Measurements from ENCODE around the gene CORO1C.

Gene CORO1C

GRCh38 chr12:108655812-108656175 lies 75.5 kb downstream of the CORO1C start:
- in situ Hi-C loops (cut with MboI; ENCODE audit: low sequenced_read_pairs) = loop anchor here (25.0 kb wide), 2 partner anchors 307 to 432 kb away; partner anchors contain the start of genes ALKBH2 and UNG

GRCh38 chr12:108654622-108655021 lies 76.7 kb downstream of the CORO1C start:
- in situ Hi-C loops (cut with MboI; ENCODE audit: low sequenced_read_pairs) = loop anchor here (25.0 kb wide), 2 partner anchors 308 to 433 kb away; partner anchors contain the start of genes ALKBH2 and UNG

- in situ Hi-C loops (cut with MboI; ENCODE audit: low sequenced_read_pairs) = loop anchor here (25.0 kb wide), 2 partner anchors 308 to 433 kb away; partner anchors contain the start of genes ALKBH2 and UNG
Observed at GRCh38 chr12:108653922-108654321, 77.4 kb downstream of the CORO1C start.

- in situ Hi-C loops (cut with MboI; ENCODE audit: low sequenced_read_pairs) = loop anchor here (25.0 kb wide), 2 partner anchors 309 to 434 kb away; partner anchors contain the start of genes ALKBH2 and UNG
Observed at GRCh38 chr12:108653082-108653516, 78.2 kb downstream of the CORO1C start.

GRCh38 chr12:108650083-108650482 lies 81.2 kb downstream of the CORO1C start:
- in situ Hi-C loops (cut with MboI; ENCODE audit: low sequenced_read_pairs) = loop anchor here (25.0 kb wide), 2 partner anchors 312 to 437 kb away; partner anchors contain the start of genes ALKBH2 and UNG

- in situ Hi-C loops (cut with MboI; ENCODE audit: low sequenced_read_pairs) = loop anchor here (25.0 kb wide), 2 partner anchors 313 to 438 kb away; partner anchors contain the start of genes ALKBH2 and UNG
Observed at GRCh38 chr12:108649669-108650068, 81.6 kb downstream of the CORO1C start.

- in situ Hi-C loops (cut with MboI; ENCODE audit: low sequenced_read_pairs) = no loop called here
Observed at GRCh38 chr12:108649126-108649525, 82.2 kb downstream of the CORO1C start.

- in situ Hi-C loops (cut with MboI; ENCODE audit: low sequenced_read_pairs) = no loop called here
Observed at GRCh38 chr12:108648371-108648770, 82.9 kb downstream of the CORO1C start.

- in situ Hi-C loops (cut with MboI; ENCODE audit: low sequenced_read_pairs) = no loop called here
Observed at GRCh38 chr12:108647585-108648287, 83.6 kb downstream of the CORO1C start.

- in situ Hi-C loops (cut with MboI; ENCODE audit: low sequenced_read_pairs) = no loop called here
Observed at GRCh38 chr12:108646600-108647579, 84.4 kb downstream of the CORO1C start.

- in situ Hi-C loops (cut with MboI; ENCODE audit: low sequenced_read_pairs) = no loop called here
Observed at GRCh38 chr12:108645686-108646599, 85.4 kb downstream of the CORO1C start.

- in situ Hi-C loops (cut with MboI; ENCODE audit: low sequenced_read_pairs) = no loop called here
Observed at GRCh38 chr12:108644811-108645120, 86.6 kb downstream of the CORO1C start.

GRCh38 chr12:108643941-108644810 lies 87.1 kb downstream of the CORO1C start:
- in situ Hi-C loops (cut with MboI; ENCODE audit: low sequenced_read_pairs) = no loop called here

- in situ Hi-C loops (cut with MboI; ENCODE audit: low sequenced_read_pairs) = no loop called here
Observed at GRCh38 chr12:108642899-108643654, 88.2 kb downstream of the CORO1C start.

GRCh38 chr12:108642269-108642870 lies 88.9 kb downstream of the CORO1C start:
- in situ Hi-C loops (cut with MboI; ENCODE audit: low sequenced_read_pairs) = no loop called here

- in situ Hi-C loops (cut with MboI; ENCODE audit: low sequenced_read_pairs) = no loop called here
Observed at GRCh38 chr12:108641446-108642268, 89.7 kb downstream of the CORO1C start.

- in situ Hi-C loops (cut with MboI; ENCODE audit: low sequenced_read_pairs) = no loop called here
Observed at GRCh38 chr12:108640802-108641445, 90.4 kb downstream of the CORO1C start.

Data from HL-60/S4 treated with phorbol 12-myristate 13-acetate at 8.2 ng/mL for 4 days and 3 days (cell line).